Measurements from ENCODE around the gene ATP1B2. TPM values are rescaled to one million over a fixed set of nuclear protein-coding genes. Genes with fewer than 3 reads are reported as not detected.

ATP1B2 gene
- total RNA-seq, 2 experiments from 2014 or later, result 0.14 to 0.42 TPM

DNA sequence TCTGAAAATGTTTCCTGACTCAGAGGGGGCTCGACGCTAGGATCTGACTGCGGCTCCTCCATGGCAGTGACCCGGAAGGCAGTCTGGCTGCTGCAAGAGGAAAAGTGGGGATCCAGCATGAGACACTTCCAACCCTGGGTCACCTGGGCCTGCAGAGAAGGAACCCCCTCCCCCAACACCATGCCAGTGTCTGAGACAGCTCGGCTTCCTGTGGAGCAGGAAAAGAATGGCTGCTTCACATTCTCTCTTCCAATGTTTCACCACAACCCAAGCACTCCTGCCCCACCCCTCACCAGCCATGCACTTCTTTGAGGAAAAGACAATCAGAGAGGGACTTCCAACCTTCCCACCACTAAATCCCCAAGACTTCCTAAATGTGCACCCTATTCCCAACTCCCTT is 25.8 kb downstream of the ATP1B2 start:
- H3K27me3 Mint-ChIP-seq, result no peaks in the 10 kb centered on the region
- POLR2A ChIA-PET, result interaction anchor here (0.5 kb wide), 1 partner anchor 9 kb away, joined by 5 read pairs; no protein-coding TSS in a partner anchor
- H3K27ac Mint-ChIP-seq, result no peak overlapping the region
- DNase-seq (no peak), ATAC-seq (ENCODE audit: low read depth) (no peak)
- H3K4me1 Mint-ChIP-seq, result peaks cover 3% of the 10 kb centered on the region
- peaks cover 38% of the 10 kb centered on the region for H3K36me3 Mint-ChIP-seq
- no peak overlapping the region for H3K4me3 Mint-ChIP-seq
- H3K9me3 Mint-ChIP-seq, result peaks cover 9% of the 10 kb centered on the region

DNA sequence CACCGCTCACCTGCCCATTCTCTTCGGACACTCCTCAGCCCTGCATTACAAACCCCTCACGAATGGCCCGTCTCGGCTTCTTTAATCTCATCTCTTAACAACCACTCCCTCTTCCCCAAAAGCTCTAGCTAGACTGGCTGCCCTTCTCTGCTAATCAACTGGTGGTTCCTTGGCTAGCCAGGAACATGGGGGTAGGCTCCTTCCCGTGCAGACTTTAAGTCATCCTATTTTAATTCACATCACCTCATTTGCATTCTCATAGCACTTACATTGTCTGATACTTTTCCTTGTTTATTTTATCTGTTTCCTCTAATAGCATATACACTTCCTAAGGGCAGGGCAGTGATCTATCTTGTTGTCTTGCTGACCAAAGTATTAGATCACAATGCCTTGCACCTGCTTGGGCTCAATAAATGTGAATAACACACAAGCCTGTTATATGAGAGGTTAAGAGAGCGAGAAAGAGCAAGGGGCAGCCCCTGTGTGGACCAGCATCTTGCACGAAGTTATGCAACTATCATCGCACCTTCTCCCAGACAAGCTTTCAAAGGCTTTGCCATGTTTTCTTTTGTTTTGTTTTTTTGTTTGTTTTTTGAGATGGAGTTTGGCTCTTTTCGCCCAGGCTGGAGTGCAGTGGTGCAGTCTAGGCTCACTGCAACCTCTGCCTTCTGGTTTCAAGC is 26.8 kb downstream of the ATP1B2 start:
- Mint-ChIP-seq H3K9me3 (peaks cover 9% of the 10 kb centered on the region), H3K4me3 (no peak overlapping the region), H3K36me3 (peaks cover 35% of the 10 kb centered on the region), H3K27me3 (no peaks in the 10 kb centered on the region), H3K4me1 (peaks cover 3% of the 10 kb centered on the region), H3K27ac (no peak overlapping the region)
- POLR2A ChIA-PET, result no interaction called here
- DNase-seq (no peak), ATAC-seq (ENCODE audit: low read depth) (no peak)

- DNase-seq (no peak), ATAC-seq (ENCODE audit: low read depth) (no peak)
- Mint-ChIP-seq H3K9me3 (no peaks in the 10 kb centered on the region), H3K4me1 (peaks cover 22% of the 10 kb centered on the region), H3K36me3 (peaks cover 8% of the 10 kb centered on the region), H3K4me3 (peak overlapping the region; percentile 99), H3K27me3 (no peaks in the 10 kb centered on the region), H3K27ac (peak overlapping the region; percentile 100)
- POLR2A ChIA-PET, result interaction anchor here (0.5 to 4.9 kb wide), 12 partner anchors 18 to 1044 kb away, joined by 3 to 50 read pairs (median 8); partner anchors contain the start of genes ATP1B2, CD68, DNAH2 and FXR2
These were observed 34.3 kb downstream of the ATP1B2 start for GRCh38 chr17:7684851-7685532.

DNA sequence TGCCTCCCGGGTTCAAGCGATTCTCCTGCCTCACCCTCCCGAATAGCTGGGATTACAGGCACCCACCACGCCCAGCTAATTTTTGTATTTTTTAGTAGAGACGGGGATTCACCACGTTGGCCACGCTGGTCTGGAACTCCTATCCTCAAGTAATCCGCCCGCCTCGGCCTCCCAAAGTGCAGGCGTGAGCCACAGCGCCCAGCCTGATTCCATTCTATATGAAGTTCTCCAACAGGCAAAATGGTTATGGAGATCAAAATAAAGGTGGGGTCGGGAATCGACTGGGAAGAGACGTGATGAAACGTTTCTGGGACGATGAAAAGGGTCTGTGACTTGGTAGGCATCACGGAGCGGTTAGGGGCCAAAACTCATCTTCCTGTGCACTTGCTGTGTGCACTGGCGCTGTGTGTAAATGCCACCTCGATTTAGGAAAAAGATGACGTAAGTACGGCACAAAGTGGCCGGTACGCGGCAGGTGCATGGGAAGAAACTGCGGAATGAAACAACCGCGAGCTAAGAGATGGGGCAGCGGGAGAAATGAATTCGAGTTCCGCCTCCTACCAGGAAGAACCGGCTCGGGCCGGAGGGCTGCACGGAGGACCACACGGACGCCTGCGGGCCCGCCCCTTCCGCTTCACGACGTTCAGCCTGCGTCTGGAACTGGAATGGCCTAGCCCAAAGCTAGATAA is 35.0 kb downstream of the ATP1B2 start:
- Mint-ChIP-seq H3K4me3 (peak overlapping the region; percentile 99), H3K36me3 (peaks cover 12% of the 10 kb centered on the region), H3K9me3 (no peaks in the 10 kb centered on the region), H3K4me1 (peaks cover 25% of the 10 kb centered on the region), H3K27ac (peak overlapping the region; percentile 100), H3K27me3 (no peaks in the 10 kb centered on the region)
- DNase-seq (peak; percentile 91), ATAC-seq (ENCODE audit: low read depth) (peak; percentile 50)
- POLR2A ChIA-PET, result interaction anchor here (0.7 to 4.9 kb wide), 34 partner anchors 9 to 1044 kb away, joined by 3 to 57 read pairs (median 6); partner anchors contain the start of genes ACAP1, ATP1B2, CD68 and DNAH2

- POLR2A ChIA-PET, result interaction anchor here (0.7 to 4.9 kb wide), 55 partner anchors 10 to 1045 kb away, joined by 3 to 57 read pairs (median 4); partner anchors contain the start of genes ACAP1, ATP1B2, CD68 and CNTROB
These were observed 35.7 kb downstream of the ATP1B2 start for GRCh38 chr17:7686222-7687071.

GRCh38 chr17:7687072-7687907 is 36.6 kb downstream of the ATP1B2 start, which contains the start of gene TP53:
TP53 (minus strand) TSS chr17:7687490; CDS start chr17:7676594, 10,896 bp downstream.
- peak; percentile 81 for DNase-seq
- Mint-ChIP-seq H3K4me3 (peak within 1 kb of the TSS; percentile 99), H3K27me3 (no peaks in the 10 kb centered on the region), H3K9me3 (no peaks in the 10 kb centered on the region), H3K27ac (peak within 1 kb of the TSS; percentile 100), H3K4me1 (peaks cover 25% of the 10 kb centered on the region), H3K36me3 (peaks cover 14% of the 10 kb centered on the region)
- ATAC-seq (ENCODE audit: low read depth), result peak; percentile 59
- POLR2A ChIA-PET, result interaction anchor here (0.6 to 4.9 kb wide), 56 partner anchors 15 to 642 kb away, joined by 3 to 57 read pairs (median 4); partner anchors contain the start of genes ACAP1, ATP1B2, CD68 and CNTROB

More at GRCh38 chr17:7686222-7687071, 35.7 kb downstream of the ATP1B2 start:
- no peaks in the 10 kb centered on the region for H3K27me3 Mint-ChIP-seq
- no peaks in the 10 kb centered on the region for H3K9me3 Mint-ChIP-seq
- H3K27ac Mint-ChIP-seq, result peak overlapping the region; percentile 100
- DNase-seq (peak; percentile 78), ATAC-seq (ENCODE audit: low read depth) (peak; percentile 31)
- peaks cover 14% of the 10 kb centered on the region for H3K36me3 Mint-ChIP-seq
- H3K4me3 Mint-ChIP-seq, result peak overlapping the region; percentile 99
- peaks cover 25% of the 10 kb centered on the region for H3K4me1 Mint-ChIP-seq

- Mint-ChIP-seq H3K9me3 (no peaks in the 10 kb centered on the region), H3K4me1 (peaks cover 25% of the 10 kb centered on the region), H3K27ac (peak within 1 kb of the TSS; percentile 100), H3K4me3 (peak within 1 kb of the TSS; percentile 99), H3K36me3 (peaks cover 18% of the 10 kb centered on the region), H3K27me3 (no peaks in the 10 kb centered on the region)
- POLR2A ChIA-PET, result interaction anchor here (0.6 to 4.9 kb wide), 44 partner anchors 16 to 643 kb away, joined by 3 to 57 read pairs (median 4); partner anchors contain the start of genes ACAP1, ATP1B2, CD68 and CNTROB
- DNase-seq (peak; percentile 98), ATAC-seq (ENCODE audit: low read depth) (peak; percentile 85)
These were observed 37.4 kb downstream of the ATP1B2 start, which contains the start of gene WRAP53 for GRCh38 chr17:7687908-7688807. WRAP53 (plus strand) TSS chr17:7688477; CDS start chr17:7688649, 172 bp downstream.

- H3K27ac Mint-ChIP-seq, result peak overlapping the region; percentile 75
- no peaks in the 10 kb centered on the region for H3K27me3 Mint-ChIP-seq
- ATAC-seq (ENCODE audit: low read depth) (no peak), DNase-seq (no peak)
- H3K36me3 Mint-ChIP-seq, result peaks cover 21% of the 10 kb centered on the region
- no peaks in the 10 kb centered on the region for H3K9me3 Mint-ChIP-seq
- H3K4me1 Mint-ChIP-seq, result peaks cover 27% of the 10 kb centered on the region
- peak overlapping the region; percentile 99 for H3K4me3 Mint-ChIP-seq
- POLR2A ChIA-PET, result interaction anchor here (1.1 to 4.9 kb wide), 9 partner anchors 18 to 204 kb away, joined by 3 to 50 read pairs (median 20); partner anchors contain the start of genes CD68, DNAH2, FXR2 and POLR2A
These were observed 38.1 kb downstream of the ATP1B2 start for GRCh38 chr17:7688808-7689316.

DNA sequence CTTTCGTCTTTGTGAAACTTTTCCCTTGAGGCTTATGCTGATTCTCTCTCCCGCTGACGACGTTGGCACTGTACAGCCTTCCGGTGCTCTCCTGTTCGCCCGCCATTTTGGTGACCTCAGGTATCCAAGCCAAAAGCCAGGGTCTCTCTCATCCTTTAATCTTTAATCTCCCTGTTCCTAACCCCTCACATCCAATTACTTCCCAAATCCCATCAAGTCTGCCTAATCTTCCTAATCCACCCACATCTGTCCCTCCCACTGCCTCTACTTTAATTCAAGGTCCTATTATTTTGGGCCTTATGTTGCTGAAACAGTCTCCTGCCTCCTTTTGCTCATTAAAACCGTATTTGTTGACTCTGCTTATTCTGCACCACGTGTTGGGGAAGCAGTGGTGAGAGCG is 44.9 kb downstream of the ATP1B2 start:
- POLR2A ChIA-PET, result no interaction called here
- DNase-seq (no peak), ATAC-seq (ENCODE audit: low read depth) (no peak)
- Mint-ChIP-seq H3K9me3 (no peaks in the 10 kb centered on the region), H3K27me3 (no peaks in the 10 kb centered on the region), H3K4me3 (no peak overlapping the region), H3K4me1 (peaks cover 8% of the 10 kb centered on the region), H3K27ac (no peak overlapping the region), H3K36me3 (peaks cover 29% of the 10 kb centered on the region)

DNA sequence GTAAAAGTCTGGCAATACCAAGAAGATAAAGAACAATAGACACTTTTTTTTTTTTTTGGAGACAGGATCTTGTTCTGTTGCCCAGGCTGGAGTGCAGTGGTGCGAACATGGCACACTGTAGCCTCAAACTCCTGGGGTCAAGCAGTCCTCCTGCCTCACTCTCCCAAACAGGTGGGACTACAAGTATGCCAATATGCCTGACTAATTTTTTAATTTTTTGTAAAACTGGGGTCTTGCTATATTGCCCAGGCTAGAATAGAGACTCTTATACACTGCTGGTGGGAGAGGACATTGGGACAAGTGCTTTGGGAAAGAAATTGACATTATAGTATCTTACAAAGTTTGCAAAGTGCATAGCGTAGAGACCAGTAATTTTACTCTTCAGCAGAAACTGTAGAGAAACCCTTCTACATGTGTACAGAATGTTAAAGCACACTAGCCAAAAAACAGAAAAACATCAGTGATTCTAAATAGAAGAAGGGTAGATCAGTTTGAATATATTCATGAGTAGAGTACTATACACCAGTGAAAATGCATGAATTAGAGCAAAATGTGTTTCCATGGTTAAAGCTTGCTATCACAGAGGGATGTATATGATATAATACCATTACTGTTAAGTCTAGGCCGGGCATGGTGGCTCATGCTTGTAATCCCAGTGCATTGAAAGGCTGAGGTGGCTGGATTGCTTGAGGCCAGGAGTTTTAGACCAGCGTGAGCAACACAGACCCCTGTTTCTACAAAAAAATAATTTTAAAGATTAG is 47.3 kb downstream of the ATP1B2 start:
- ATAC-seq (ENCODE audit: low read depth) (no peak), DNase-seq (no peak)
- H3K27ac Mint-ChIP-seq, result no peak overlapping the region
- POLR2A ChIA-PET, result interaction anchor here (0.7 kb wide), 1 partner anchor 207 kb away, joined by 3 read pairs; no protein-coding TSS in a partner anchor
- H3K36me3 Mint-ChIP-seq, result peaks cover 33% of the 10 kb centered on the region
- H3K9me3 Mint-ChIP-seq, result no peaks in the 10 kb centered on the region
- H3K4me1 Mint-ChIP-seq, result peaks cover 8% of the 10 kb centered on the region
- no peaks in the 10 kb centered on the region for H3K27me3 Mint-ChIP-seq
- H3K4me3 Mint-ChIP-seq, result no peak overlapping the region
